GM12872 (cell line): ENCODE measurements around the gene PKNOX2.

Source experiments
- TF ChIP-seq, protein P1 (sequence below): IDR thresholded peaks from 3 replicates; pipeline ENCODE4 v1.5.1; 2011; ENCODE audit warnings: low read depth, mild to moderate bottlenecking, low read length, moderate library complexity; ENCODE audit not compliant: insufficient read depth

Gene PKNOX2

DNA sequence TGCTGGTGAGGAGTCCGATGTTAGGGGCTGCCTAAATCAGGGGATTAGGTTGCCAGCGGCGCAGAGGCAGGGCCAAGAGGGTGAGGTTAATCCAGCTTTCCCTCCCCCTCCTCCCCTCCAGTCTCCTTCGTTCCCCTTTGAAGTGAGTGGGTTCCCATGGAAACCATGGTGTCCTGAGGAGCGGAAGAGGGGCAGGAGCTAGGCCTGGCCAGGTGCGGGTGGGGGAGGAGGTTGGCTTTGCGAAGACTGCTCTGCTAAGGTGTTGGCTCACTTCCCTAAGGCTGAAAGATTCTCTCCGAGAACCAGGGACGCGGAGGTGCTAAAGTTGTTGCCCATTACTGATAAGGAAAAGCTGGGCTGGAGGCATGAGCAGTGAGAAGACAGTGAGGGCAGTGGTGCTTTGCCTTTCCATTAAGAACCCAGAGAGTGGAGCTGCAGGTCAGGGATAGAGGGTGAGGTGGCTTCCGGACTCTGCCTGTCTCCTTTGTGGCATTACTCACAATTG lies 206.9 kb downstream of the PKNOX2 start:
- TF ChIP-seq, protein P1, sequence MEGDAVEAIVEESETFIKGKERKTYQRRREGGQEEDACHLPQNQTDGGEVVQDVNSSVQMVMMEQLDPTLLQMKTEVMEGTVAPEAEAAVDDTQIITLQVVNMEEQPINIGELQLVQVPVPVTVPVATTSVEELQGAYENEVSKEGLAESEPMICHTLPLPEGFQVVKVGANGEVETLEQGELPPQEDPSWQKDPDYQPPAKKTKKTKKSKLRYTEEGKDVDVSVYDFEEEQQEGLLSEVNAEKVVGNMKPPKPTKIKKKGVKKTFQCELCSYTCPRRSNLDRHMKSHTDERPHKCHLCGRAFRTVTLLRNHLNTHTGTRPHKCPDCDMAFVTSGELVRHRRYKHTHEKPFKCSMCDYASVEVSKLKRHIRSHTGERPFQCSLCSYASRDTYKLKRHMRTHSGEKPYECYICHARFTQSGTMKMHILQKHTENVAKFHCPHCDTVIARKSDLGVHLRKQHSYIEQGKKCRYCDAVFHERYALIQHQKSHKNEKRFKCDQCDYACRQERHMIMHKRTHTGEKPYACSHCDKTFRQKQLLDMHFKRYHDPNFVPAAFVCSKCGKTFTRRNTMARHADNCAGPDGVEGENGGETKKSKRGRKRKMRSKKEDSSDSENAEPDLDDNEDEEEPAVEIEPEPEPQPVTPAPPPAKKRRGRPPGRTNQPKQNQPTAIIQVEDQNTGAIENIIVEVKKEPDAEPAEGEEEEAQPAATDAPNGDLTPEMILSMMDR, result no peak

DNA sequence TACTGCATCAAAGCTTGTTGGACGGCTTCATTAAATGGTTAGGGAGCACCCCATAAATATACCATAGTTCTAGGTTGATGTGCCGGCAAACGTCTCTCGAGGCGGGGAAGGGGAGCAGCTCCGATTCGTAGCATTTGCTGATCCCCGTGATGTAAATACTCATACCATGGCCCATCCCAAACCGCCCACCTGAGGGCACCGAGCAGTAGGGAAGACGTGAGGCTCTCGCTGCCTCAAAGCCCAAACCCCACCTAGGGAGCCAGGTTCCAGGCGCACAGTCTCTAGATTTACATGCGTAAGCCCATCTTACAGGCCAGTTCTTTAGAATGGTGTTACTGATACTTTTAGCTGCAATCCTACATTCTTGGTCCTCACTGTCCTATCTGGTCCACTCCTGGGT lies 207.5 kb downstream of the PKNOX2 start:
- TF ChIP-seq, protein P1, result no peak

DNA sequence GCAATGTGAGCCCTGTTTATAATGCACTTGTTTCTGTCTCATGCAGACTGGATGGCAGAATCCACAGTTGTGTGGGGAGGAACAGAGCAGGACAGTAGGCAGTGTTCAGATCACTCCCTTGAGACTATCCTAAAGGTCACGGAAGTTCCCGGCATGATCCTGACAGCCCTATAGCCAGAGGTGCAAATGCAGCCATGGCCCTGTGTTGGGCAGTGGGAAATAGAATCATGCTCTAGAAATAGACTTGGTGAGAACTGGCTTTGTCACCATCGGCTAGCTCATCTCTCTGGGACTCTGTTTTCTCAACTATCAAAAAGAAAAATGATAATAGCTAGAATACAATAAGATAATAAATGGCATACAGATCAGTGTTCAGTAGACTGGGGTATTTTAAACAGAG lies 208.4 kb downstream of the PKNOX2 start:
- TF ChIP-seq, protein P1, result no peak

DNA sequence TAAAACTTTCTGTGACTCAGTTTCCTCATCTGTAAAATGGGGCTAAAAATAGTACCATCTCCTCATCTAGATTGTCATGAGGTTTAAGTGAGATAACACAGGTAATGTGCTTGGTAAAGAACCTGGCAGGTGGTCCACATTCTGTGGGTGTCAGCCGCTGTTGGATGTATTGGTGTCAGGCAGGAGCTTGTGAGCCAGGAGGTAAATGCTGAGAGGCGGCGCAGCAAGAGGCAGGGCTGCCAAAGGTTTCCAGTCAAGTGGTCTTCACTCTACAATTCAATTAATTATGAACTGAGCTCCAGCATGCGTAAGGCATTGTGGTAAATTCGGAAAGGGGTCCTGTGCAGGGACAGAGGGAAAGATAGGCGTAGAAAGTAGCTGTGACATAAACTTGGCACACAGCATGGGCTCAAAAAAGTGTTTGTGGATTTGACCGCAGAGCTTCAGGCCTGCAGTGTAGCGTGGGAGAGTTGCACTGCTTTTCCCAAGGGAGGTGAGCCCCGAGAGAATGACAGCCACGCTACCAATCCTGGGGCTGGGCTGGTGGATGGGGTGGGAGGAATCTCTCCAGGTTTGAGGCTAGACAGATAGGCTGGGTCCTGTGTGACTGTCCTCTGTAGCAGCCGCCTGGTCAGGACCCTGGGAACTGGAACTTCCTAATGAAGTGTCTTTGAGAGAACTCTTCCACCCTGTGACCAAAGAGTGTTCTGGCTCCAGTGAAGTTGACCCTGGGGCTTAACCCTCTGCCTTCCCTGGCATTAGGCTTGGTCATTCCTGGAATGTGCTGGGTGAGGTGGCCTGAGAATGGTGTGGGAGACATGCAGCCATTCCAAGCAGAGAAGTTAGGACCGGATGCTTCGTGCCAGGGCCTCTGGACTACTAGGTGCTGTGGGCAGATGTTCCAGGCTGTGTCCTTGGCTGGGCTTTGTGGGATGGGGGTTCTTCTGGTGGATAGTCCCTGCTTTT lies 209.2 kb downstream of the PKNOX2 start:
- TF ChIP-seq, protein P1, result no peak

DNA sequence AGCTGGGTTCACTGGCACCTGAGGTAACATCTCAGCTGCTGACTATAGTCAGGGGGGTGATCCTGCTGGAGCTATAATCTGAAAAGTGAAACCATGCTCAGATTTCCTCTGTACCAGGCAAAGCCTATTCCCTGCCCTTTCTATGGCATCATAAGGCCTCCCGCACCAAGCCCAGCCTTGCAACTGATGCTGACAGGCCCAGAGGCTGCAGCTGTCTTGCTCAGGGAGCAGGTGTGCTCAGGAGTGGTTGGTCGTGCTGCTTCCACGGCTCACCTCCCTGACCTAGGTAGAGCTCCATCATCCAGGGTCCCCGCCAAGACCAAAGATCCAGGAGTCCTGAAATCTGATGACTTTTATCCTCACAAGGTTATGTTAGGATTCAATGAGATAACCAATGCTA lies 209.8 kb downstream of the PKNOX2 start:
- TF ChIP-seq, protein P1, result no peak

DNA sequence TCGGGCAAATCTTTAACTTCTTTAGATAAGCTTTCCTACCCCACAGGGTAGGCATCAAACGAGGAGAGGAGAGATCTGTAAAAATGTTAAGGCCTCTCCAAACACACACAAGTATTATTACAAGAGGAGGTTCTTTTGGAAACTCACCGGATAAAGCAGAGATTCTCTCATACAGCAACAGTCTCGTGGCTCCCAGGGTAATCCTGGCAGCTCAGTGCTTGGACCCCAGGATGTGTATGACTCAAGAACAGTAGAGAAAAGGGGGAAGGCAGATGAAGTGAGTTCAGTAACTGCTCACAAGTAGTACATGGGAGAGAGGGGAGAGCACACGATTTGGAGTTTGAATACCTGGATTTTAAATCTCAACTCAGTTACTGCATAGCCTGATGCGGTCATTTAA lies 210.6 kb downstream of the PKNOX2 start:
- TF ChIP-seq, protein P1, result no peak

DNA sequence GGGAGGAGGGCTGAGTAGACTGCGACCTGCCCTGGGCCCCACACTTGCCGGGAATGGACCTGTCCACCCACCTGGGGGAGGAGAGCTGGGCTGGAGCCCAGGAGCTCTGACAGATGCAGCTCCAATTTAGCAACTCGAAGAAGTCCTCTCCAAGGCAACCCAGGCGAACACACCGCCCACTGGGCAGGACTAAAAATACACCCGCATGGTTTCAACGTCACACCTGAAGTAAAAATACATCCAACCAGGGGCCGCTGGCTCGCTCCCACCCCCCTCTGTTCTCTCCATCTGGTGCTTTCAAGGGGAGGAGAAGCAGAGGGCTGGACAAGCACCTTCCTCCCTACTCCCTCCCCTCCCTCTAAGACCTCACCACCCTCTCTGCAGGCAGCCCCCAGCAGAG lies 211.6 kb downstream of the PKNOX2 start:
- TF ChIP-seq, protein P1, result no peak
